NCI-H226 (cell line): Measurements from ENCODE around the gene RNF169.
"Not testable (repeated sequence)": the region's sequence is repeated elsewhere in the genome, so short reads cannot be mapped to it uniquely, and the experiment has no call there.

Experiments used
- DNase-seq: peaks from one replicate; pipeline ENCODE4 v3.0.0-alpha.2; 2015

Gene RNF169

GRCh38 chr11:74825596-74825995, 76.9 kb downstream of the RNF169 start:
- not testable (repeated sequence) for DNase-seq

GRCh38 chr11:74826901-74827300, 78.3 kb downstream of the RNF169 start:
- no peak for DNase-seq

- no peak for DNase-seq
These were observed 88.5 kb downstream of the RNF169 start for GRCh38 chr11:74837191-74837590.

GRCh38 chr11:74838188-74838587, 89.5 kb downstream of the RNF169 start:
- no peak for DNase-seq

GRCh38 chr11:74839446-74839845, 90.8 kb downstream of the RNF169 start:
- DNase-seq, result no peak

GRCh38 chr11:74839971-74840370, 91.3 kb downstream of the RNF169 start:
- no peak for DNase-seq

- DNase-seq, result no peak
These were observed 91.8 kb downstream of the RNF169 start for GRCh38 chr11:74840486-74840885.

GRCh38 chr11:74842967-74843366, 94.3 kb downstream of the RNF169 start:
- no peak for DNase-seq

GRCh38 chr11:74844072-74844471, 95.4 kb downstream of the RNF169 start:
- no peak for DNase-seq

- no peak for DNase-seq
These were observed 96.2 kb downstream of the RNF169 start for GRCh38 chr11:74844865-74845264.

- no peak for DNase-seq
These were observed 97.4 kb downstream of the RNF169 start for GRCh38 chr11:74845978-74846517.

GRCh38 chr11:74846770-74847169, 98.1 kb downstream of the RNF169 start:
- DNase-seq, result no peak

- no peak for DNase-seq
These were observed 98.7 kb downstream of the RNF169 start for GRCh38 chr11:74847395-74847794.

- DNase-seq, result no peak
These were observed 99.2 kb downstream of the RNF169 start for GRCh38 chr11:74847895-74848294.

GRCh38 chr11:74849525-74850391, 101.1 kb downstream of the RNF169 start:
- no peak for DNase-seq

GRCh38 chr11:74853223-74853622, 104.6 kb downstream of the RNF169 start:
- DNase-seq, result no peak

- peak; percentile 37 for DNase-seq
These were observed 112.1 kb downstream of the RNF169 start for GRCh38 chr11:74860743-74861142.

GRCh38 chr11:74863410-74863809, 114.8 kb downstream of the RNF169 start:
- DNase-seq, result no peak

GRCh38 chr11:74866557-74866956, 117.9 kb downstream of the RNF169 start:
- no peak for DNase-seq

GRCh38 chr11:74870485-74870884, 121.8 kb downstream of the RNF169 start:
- peak; percentile 7 for DNase-seq

GRCh38 chr11:74871037-74871436, 122.4 kb downstream of the RNF169 start:
- no peak for DNase-seq

GRCh38 chr11:74877132-74877531, 128.5 kb downstream of the RNF169 start:
- no peak for DNase-seq
